H9 (cell line): ENCODE results near the gene TTC9C. TPM values are rescaled to one million over a fixed set of nuclear protein-coding genes. Genes with fewer than 3 reads are reported as not detected.

ENCODE experiments used
- DNase-seq: peaks from one replicate; pipeline ENCODE4 v3.0.0-alpha.2; 2017
- H2AFZ ChIP-seq: one replicate; pipeline ENCODE4 v1.6.1; 2013; ENCODE audit warnings: mild to moderate bottlenecking, low read length, control low read depth, moderate library complexity
- H2AK5ac ChIP-seq: 2 replicates; pipeline ENCODE4 v1.6.1; 2013; ENCODE audit warnings: low read length, control low read depth, mixed read lengths; ENCODE audit not compliant: insufficient read length
- H2BK120ac ChIP-seq: one replicate; pipeline ENCODE4 v1.6.1; 2013; ENCODE audit warnings: low read depth, mild to moderate bottlenecking, low read length, control low read depth, inconsistent platforms; ENCODE audit not compliant: poor library complexity, severe bottlenecking
- H2BK12ac ChIP-seq: 2 replicates; pipeline ENCODE4 v1.6.1; 2013; ENCODE audit warnings: low read length, control low read depth, mixed read lengths, low read depth; ENCODE audit not compliant: insufficient read length
- H2BK15ac ChIP-seq: 2 replicates; pipeline ENCODE4 v1.6.1; 2013; ENCODE audit warnings: low read depth, low read length, control low read depth
- H2BK20ac ChIP-seq: one replicate; pipeline ENCODE4 v1.6.1; 2013; ENCODE audit warnings: low read depth, mild to moderate bottlenecking, low read length, control low read depth, inconsistent platforms; ENCODE audit not compliant: poor library complexity, severe bottlenecking
- H2BK5ac ChIP-seq: 2 replicates; pipeline ENCODE4 v1.6.1; 2013; ENCODE audit warnings: low read length, control low read depth, mixed read lengths; ENCODE audit not compliant: insufficient read length
- H3K14ac ChIP-seq: 2 replicates; pipeline ENCODE4 v1.6.1; 2013; ENCODE audit warnings: low read length, control low read depth; ENCODE audit not compliant: insufficient read depth
- H3K18ac ChIP-seq: 2 replicates; pipeline ENCODE4 v1.6.1; 2013; ENCODE audit warnings: low read depth, mild to moderate bottlenecking, mixed read lengths, low read length, control low read depth; ENCODE audit not compliant: insufficient read length
- H3K23ac ChIP-seq: 2 replicates; pipeline ENCODE4 v1.6.1; 2013; ENCODE audit warnings: low read length, control low read depth, mixed read lengths, low read depth; ENCODE audit not compliant: insufficient read length
- H3K23me2 ChIP-seq: 2 replicates; pipeline ENCODE4 v1.6.1; 2013; ENCODE audit warnings: low read depth, mild to moderate bottlenecking, mixed read lengths, low read length, control low read depth; ENCODE audit not compliant: insufficient read length, poor library complexity, severe bottlenecking
- H3K27ac ChIP-seq: 2 replicates; pipeline ENCODE4 v1.5.1; 2013; ENCODE audit warnings: low read length, control low read depth, mixed read lengths, low read depth; ENCODE audit not compliant: insufficient read length
- H3K27me3 ChIP-seq: 2 replicates; pipeline ENCODE4 v1.6.1; 2013; ENCODE audit warnings: low read length, control low read depth, inconsistent platforms; ENCODE audit not compliant: insufficient read depth
- H3K4ac ChIP-seq: 2 replicates; pipeline ENCODE4 v1.6.1; 2013; ENCODE audit warnings: low read depth, mild to moderate bottlenecking, control low read depth, inconsistent platforms, low read length, moderate library complexity
- H3K4me1 ChIP-seq: 2 replicates; pipeline ENCODE4 v1.6.1; 2013; ENCODE audit warnings: low read length, control low read depth, inconsistent platforms; ENCODE audit not compliant: insufficient read depth
- H3K4me2 ChIP-seq: 2 replicates; pipeline ENCODE4 v1.6.1; 2013; ENCODE audit warnings: low read length, control low read depth, mixed read lengths; ENCODE audit not compliant: insufficient read length, insufficient read depth
- H3K56ac ChIP-seq: 2 replicates; pipeline ENCODE4 v1.6.1; 2013; ENCODE audit warnings: low read depth, mild to moderate bottlenecking, mixed read lengths, low read length, control low read depth; ENCODE audit not compliant: insufficient read length
- H3K79me1 ChIP-seq: 2 replicates; pipeline ENCODE4 v1.6.1; 2013; ENCODE audit warnings: low read depth, mild to moderate bottlenecking, moderate library complexity, low read length, control low read depth, inconsistent platforms; ENCODE audit not compliant: insufficient read depth, poor library complexity, severe bottlenecking
- H3K79me2 ChIP-seq: 2 replicates; pipeline ENCODE4 v1.6.1; 2013; ENCODE audit warnings: low read length, control low read depth, inconsistent platforms; ENCODE audit not compliant: insufficient read depth
- H3K9ac ChIP-seq: 2 replicates; pipeline ENCODE4 v1.6.1; 2013; ENCODE audit warnings: low read length, control low read depth, mixed read lengths; ENCODE audit not compliant: insufficient read length; ENCODE audit errors: extremely low read depth
- H3K9me3 ChIP-seq: one replicate; pipeline ENCODE4 v1.6.1; 2013; ENCODE audit warnings: low read depth, low read length, inconsistent platforms; ENCODE audit not compliant: control insufficient read depth
- H3T11ph ChIP-seq: one replicate; pipeline ENCODE4 v1.6.1; 2013; ENCODE audit warnings: mild to moderate bottlenecking, low read length, control low read depth, inconsistent platforms
- H4K20me1 ChIP-seq: one replicate; pipeline ENCODE4 v1.6.1; 2013; ENCODE audit not compliant: control insufficient read depth, insufficient read length, insufficient read depth
- H4K5ac ChIP-seq: 2 replicates; pipeline ENCODE4 v1.6.1; 2013; ENCODE audit warnings: low read depth, mild to moderate bottlenecking, mixed read lengths, low read length, control low read depth; ENCODE audit not compliant: insufficient read length
- H4K8ac ChIP-seq: replicated peaks from 2 replicates; pipeline ENCODE4 v1.6.1; 2013; ENCODE audit warnings: low read length, control low read depth, mixed read lengths, low read depth; ENCODE audit not compliant: insufficient read length
- H4K91ac ChIP-seq: 2 replicates; pipeline ENCODE4 v1.6.1; 2013; ENCODE audit warnings: low read depth, mild to moderate bottlenecking, moderate library complexity, mixed read lengths, low read length, control low read depth; ENCODE audit not compliant: insufficient read length
- H3K27ac Mint-ChIP-seq, 3 experiments: 2 replicates in 2 of 3; 3 replicates in 1 of 3; pipeline ENCODE4 v1.8.0; 2020 to 2021; ENCODE audit warnings: mixed read lengths in 3 of 3, mild to moderate bottlenecking in 1 of 3, moderate library complexity in 1 of 3
- H3K27me3 Mint-ChIP-seq: 2 replicates; pipeline ENCODE4 v1.8.0; 2021; ENCODE audit warnings: low read depth, mild to moderate bottlenecking, moderate library complexity, mixed read lengths
- H3K36me3 Mint-ChIP-seq, 3 experiments: 2 replicates in 2 of 3; 3 replicates in 1 of 3; pipeline ENCODE4 v1.8.0; 2020 to 2021; ENCODE audit warnings: low read depth in 3 of 3, mixed read lengths in 3 of 3; ENCODE audit not compliant: insufficient read depth in 1 of 3
- H3K4me1 Mint-ChIP-seq, 2 experiments: 2 replicates each; pipeline ENCODE4 v1.8.0; 2020; ENCODE audit warnings: mixed read lengths in 2 of 2
- H3K4me3 Mint-ChIP-seq, 2 experiments: 2 replicates in 1 of 2; 3 replicates in 1 of 2; pipeline ENCODE4 v1.8.0; 2020 to 2021; ENCODE audit warnings: mild to moderate bottlenecking in 2 of 2, mixed read lengths in 2 of 2, moderate library complexity in 1 of 2
- H3K9me3 Mint-ChIP-seq, 2 experiments: 2 replicates in 1 of 2; 3 replicates in 1 of 2; pipeline ENCODE4 v1.8.0; 2020; ENCODE audit warnings: mild to moderate bottlenecking in 2 of 2, mixed read lengths in 2 of 2, moderate library complexity in 1 of 2
- CTCF ChIP-seq: fragments of 200-600 bp; sonication (generic); conservative IDR thresholded peaks from 3 replicates; pipeline ENCODE4 v1.8.0; 2021; ENCODE audit warnings: antibody characterized with exemption, mild to moderate bottlenecking
- WGBS: extraction: QIAGEN DNeasy Blood & Tissue Kit; methylation state at CpG from one replicate; pipeline ENCODE4 v1.1.7; 2013; ENCODE audit warnings: missing lambda C conversion rate, low lambda C conversion rate, mixed read lengths; ENCODE audit not compliant: insufficient read length; ENCODE audit errors: extremely low coverage; 5-methylcytosine and 5-hydroxymethylcytosine counted together
- total RNA-seq: library from RNA; stranded (reverse); gene quantifications from 2 replicates; pipeline ENCODE4 v1.2.1, GENCODE V29; 2021

The TTC9C gene
- total RNA-seq, 1 experiment from 2014 or later, result 33.4 TPM

- H3K4me3 Mint-ChIP-seq, result no peak overlapping the region
- H3K27me3 Mint-ChIP-seq, result no peaks in the 10 kb centered on the region
- DNase-seq, result no peak
- peaks cover 4 to 7% of the 10 kb centered on the region in 2 experiments for H3K4me1 Mint-ChIP-seq
- Histone ChIP-seq H3K56ac (no peak overlapping the region), H2AK5ac (no peak overlapping the region), H3K79me1 (no peaks in the 10 kb centered on the region), H3K4me2 (no peak overlapping the region), H3K27me3 (no peaks in the 10 kb centered on the region), H3K18ac (no peak overlapping the region), H4K91ac (no peak overlapping the region), H3K14ac (no peak overlapping the region), H3K4ac (no peak overlapping the region), H4K20me1 (no peaks in the 10 kb centered on the region), H3K9me3 (no peaks in the 10 kb centered on the region), H2BK120ac (no peak overlapping the region), H2AFZ (no peak overlapping the region), H3K23me2 (peaks cover 4% of the 10 kb centered on the region), H3K27ac (no peak overlapping the region), H2BK12ac (no peak overlapping the region), H3K9ac (no peak overlapping the region), H3K79me2 (peaks cover 3% of the 10 kb centered on the region; the same call in 1 of the 2 replicates), H2BK15ac (no peak overlapping the region), H3T11ph (no peak overlapping the region), H2BK5ac (no peak overlapping the region), H3K4me1 (no peaks in the 10 kb centered on the region), H2BK20ac (no peak overlapping the region), H4K8ac (no peak overlapping the region), H4K5ac (no peak overlapping the region), H3K23ac (no peak overlapping the region)
- H3K27ac Mint-ChIP-seq, result peak overlapping the region in 2 of 3 experiments; percentile 39 to 85; a peak in 3 of 7 replicates
- no peak for TF ChIP-seq CTCF
- no CpG with 5 or more reads among the region's 17 CpGs for WGBS
- H3K9me3 Mint-ChIP-seq, result no peaks in the 10 kb centered on the region; a peak in 1 of 5 replicates
- H3K36me3 Mint-ChIP-seq, result peaks cover 32 to 58% (median 52%) of the 10 kb centered on the region in 3 experiments
These were observed 47.4 kb downstream of the TTC9C start for GRCh38 chr11:62775646-62776045.
